Measurements from ENCODE around the gene LRRC8C.

- no peak for TF ChIP-seq EP300 (IDR thresholded peaks at IDR 0.05)
- no peak for TF ChIP-seq CTCF (IDR thresholded peaks at IDR 0.05)
- TF ChIP-seq POLR2AphosphoS5 (IDR thresholded peaks at IDR 0.05): no peak
- TF ChIP-seq POLR2A (IDR thresholded peaks at IDR 0.05): no peak
Measured at GRCh38 chr1:89602871-89603404, 30.0 kb upstream of the LRRC8C start.

Measured in sigmoid colon (tissue), 4 donors.